Muscle layer of duodenum (tissue), 2 donors: Measurements from ENCODE around the gene FRA10AC1.

Source experiments
- H3K27ac ChIP-seq: one replicate; pipeline ENCODE4 v1.7.0; 2013; ENCODE audit warnings: mild to moderate bottlenecking, low read length
- H3K27me3 ChIP-seq: one replicate; pipeline ENCODE4 v1.7.0; 2013; ENCODE audit warnings: low read depth, mild to moderate bottlenecking, control low read depth, low read length
- H3K36me3 ChIP-seq, 2 donors: one replicate each; pipeline ENCODE4 v1.7.0; 2013; ENCODE audit warnings: low read length in 2 of 2, control low read depth in 1 of 2, mild to moderate bottlenecking in 1 of 2; ENCODE audit not compliant: insufficient read depth in 2 of 2, control insufficient read depth in 1 of 2
- H3K4me1 ChIP-seq, 2 donors: one replicate each; pipeline ENCODE4 v1.7.0; 2013; ENCODE audit warnings: low read length in 2 of 2, mild to moderate bottlenecking in 2 of 2, control low read depth in 1 of 2, moderate library complexity in 1 of 2; ENCODE audit not compliant: insufficient read depth in 2 of 2, control insufficient read depth in 1 of 2
- H3K4me3 ChIP-seq, 2 donors: one replicate each; pipeline ENCODE4 v1.7.0; 2013; ENCODE audit warnings: low read length in 2 of 2, low read depth in 1 of 2, mild to moderate bottlenecking in 1 of 2
- H3K9me3 ChIP-seq, 2 donors: one replicate each; pipeline ENCODE4 v1.7.0; 2013; ENCODE audit warnings: low read length in 2 of 2, control low read depth in 1 of 2, mild to moderate bottlenecking in 1 of 2; ENCODE audit not compliant: control insufficient read depth in 1 of 2
- donor health status: healthy.

The FRA10AC1 gene, protein sequence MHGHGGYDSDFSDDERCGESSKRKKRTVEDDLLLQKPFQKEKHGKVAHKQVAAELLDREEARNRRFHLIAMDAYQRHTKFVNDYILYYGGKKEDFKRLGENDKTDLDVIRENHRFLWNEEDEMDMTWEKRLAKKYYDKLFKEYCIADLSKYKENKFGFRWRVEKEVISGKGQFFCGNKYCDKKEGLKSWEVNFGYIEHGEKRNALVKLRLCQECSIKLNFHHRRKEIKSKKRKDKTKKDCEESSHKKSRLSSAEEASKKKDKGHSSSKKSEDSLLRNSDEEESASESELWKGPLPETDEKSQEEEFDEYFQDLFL

DNA sequence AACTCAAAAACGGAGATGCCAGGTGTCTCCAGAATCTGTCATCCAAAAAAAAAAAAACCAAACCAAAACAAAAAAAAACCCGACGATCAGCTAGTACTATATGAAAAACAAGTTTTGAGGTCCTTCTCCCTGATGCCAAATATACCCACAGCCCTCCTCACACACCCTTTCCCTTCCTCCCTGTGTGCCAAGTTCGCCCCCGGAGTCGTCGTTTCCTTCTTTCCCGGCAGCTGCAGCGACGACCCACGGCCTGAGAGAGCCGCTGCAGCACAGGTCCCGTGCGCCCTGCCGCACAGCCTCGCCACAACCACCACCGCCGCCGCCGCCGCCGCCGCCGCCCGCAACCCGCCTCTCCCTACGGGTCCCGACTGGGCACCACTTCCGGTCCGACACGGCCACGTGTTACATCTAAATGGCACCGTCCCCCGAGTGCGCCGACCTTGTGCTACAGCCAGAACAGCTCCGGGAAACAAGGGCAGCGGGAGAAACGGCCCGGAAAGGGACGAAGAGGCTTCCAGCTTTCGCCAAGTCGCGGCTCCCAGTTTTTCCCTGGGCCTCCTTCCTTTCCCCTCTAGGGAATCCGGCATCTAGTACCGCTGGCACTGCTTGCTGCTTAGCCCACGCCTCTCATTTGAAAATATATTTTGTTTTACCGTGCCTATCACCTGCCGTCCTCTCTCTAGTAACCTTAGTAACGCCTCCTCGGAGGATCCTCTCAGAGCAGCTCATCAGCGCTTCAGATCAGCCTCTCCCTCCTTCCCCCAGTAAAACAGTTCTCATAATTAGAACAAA is at the start of gene FRA10AC1:
Gene FRA10AC1 (minus strand): TSS at position 383 of the 792 bp plus-strand sequence. CDS start 2,486 bp downstream, outside the sequence.
- H3K4me3 ChIP-seq = peak within 1 kb of the TSS; percentile 65 to 79
- H3K36me3 ChIP-seq = peaks cover 2 to 10% of the 10 kb centered on the region in 2 donors
- H3K27me3 ChIP-seq = no peaks in the 10 kb centered on the region
- peak within 1 kb of the TSS; percentile 95 for H3K27ac ChIP-seq
- no peaks in the 10 kb centered on the region for H3K9me3 ChIP-seq
- peaks cover 0 to 16% of the 10 kb centered on the region in 2 donors for H3K4me1 ChIP-seq

DNA sequence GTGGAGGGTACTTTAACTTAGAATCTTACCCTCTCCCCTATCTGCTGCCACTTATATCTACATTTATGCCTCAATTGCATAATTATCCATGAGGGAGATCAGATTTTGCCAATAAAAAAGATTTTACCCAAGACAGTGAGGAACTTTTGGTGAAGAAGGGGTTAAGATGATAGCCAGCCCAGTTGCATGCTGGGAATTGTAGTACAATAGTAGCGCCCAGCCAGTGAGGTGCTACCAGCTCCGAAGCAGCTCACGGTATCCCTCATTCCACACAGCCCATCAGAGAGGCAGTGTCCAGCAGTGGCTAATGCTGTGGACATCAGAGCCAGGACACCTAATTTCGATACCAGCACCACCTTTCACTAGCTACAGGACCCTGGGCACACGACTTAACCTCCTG is 49.4 kb upstream of the FRA10AC1 start:
- no peaks in the 10 kb centered on the region for H3K9me3 ChIP-seq
- no peak overlapping the region for H3K27ac ChIP-seq
- H3K4me3 ChIP-seq = peak overlapping the region; percentile 39 to 52
- H3K27me3 ChIP-seq = no peaks in the 10 kb centered on the region
- no peaks in the 10 kb centered on the region for H3K36me3 ChIP-seq
- peaks cover 9 to 36% of the 10 kb centered on the region in 2 donors for H3K4me1 ChIP-seq

GRCh38 chr10:93751124-93751523 is 48.7 kb upstream of the FRA10AC1 start:
- Histone ChIP-seq H3K4me3 (no peak overlapping the region), H3K27ac (no peak overlapping the region), H3K36me3 (no peaks in the 10 kb centered on the region), H3K4me1 (peaks cover 12 to 36% of the 10 kb centered on the region in 2 donors), H3K27me3 (no peaks in the 10 kb centered on the region), H3K9me3 (no peaks in the 10 kb centered on the region)

DNA sequence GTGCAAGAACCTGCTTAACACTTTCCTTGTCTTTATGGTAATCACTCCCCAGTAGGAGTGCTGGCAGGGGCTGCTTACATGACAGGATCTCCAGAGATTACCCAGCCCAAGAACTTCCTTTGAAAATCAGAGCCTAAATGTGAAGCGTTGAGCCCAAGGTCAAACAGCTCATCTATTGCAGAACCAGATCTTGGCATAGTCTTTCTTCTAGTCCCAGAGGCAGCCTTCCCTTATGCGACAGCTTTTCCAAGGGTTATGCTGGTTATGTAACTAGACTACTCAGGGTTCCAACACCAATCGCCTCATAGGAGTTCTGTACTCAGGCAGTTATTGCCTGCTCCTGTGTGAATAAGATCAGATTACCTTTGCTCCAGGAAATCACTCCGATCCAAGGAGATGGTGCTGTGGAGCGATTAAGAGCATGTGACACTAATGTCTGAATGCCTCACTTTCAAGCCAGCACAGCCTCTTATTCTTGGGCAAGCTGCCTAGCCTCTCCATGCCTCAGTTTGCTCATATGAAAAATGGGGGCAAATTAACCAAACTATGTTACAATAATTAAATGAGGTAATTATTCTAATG is 46.9 kb upstream of the FRA10AC1 start:
- H3K27me3 ChIP-seq = no peaks in the 10 kb centered on the region
- no peak overlapping the region for H3K4me3 ChIP-seq
- no peaks in the 10 kb centered on the region for H3K9me3 ChIP-seq
- H3K4me1 ChIP-seq = peaks cover 12 to 36% of the 10 kb centered on the region in 2 donors
- no peak overlapping the region for H3K27ac ChIP-seq
- no peaks in the 10 kb centered on the region for H3K36me3 ChIP-seq

- H3K27ac ChIP-seq = no peak overlapping the region
Measured at GRCh38 chr10:93746844-93747284, 44.5 kb upstream of the FRA10AC1 start.

DNA sequence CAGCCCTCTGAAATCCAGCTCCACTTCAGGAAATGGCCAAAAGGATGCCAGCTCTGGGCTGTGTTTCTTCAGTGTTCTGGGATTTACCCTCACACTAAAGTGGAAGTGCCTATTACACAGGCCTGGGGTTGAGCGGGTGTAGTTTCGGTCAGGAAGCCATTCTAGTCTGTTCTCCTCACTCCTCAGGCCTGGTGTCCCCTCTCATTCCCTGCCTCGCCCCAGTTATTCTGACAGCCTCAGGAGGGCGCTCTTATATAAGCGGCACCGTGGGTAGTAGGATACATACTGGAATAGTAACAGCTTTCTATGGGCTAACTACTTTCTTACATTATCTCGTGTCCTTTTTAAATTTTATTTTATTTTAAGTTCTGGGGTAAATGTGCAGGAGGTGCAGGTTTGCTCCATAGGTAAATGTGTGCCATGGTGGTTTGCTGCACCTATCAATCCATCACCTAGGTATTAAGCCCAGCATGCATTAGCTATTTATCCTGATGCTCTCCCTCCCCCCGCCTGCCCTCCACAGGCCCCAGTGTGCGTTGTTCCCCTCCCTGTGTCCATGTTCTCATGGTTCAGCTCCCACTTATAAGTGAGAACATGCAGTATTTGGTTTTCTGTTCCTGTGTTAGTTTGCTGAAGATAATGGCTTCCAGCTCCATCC is 43.1 kb upstream of the FRA10AC1 start:
- H3K27ac ChIP-seq = no peak overlapping the region
- peaks cover 11 to 12% of the 10 kb centered on the region in 2 donors for H3K4me1 ChIP-seq
- no peaks in the 10 kb centered on the region for H3K9me3 ChIP-seq
- H3K4me3 ChIP-seq = no peak overlapping the region
- H3K27me3 ChIP-seq = no peaks in the 10 kb centered on the region
- H3K36me3 ChIP-seq = no peaks in the 10 kb centered on the region

More at GRCh38 chr10:93746844-93747284, 44.5 kb upstream of the FRA10AC1 start:
- Histone ChIP-seq H3K4me1 (peaks cover 12 to 16% of the 10 kb centered on the region in 2 donors), H3K9me3 (no peaks in the 10 kb centered on the region), H3K36me3 (no peaks in the 10 kb centered on the region), H3K27me3 (no peaks in the 10 kb centered on the region), H3K4me3 (no peak overlapping the region)

DNA sequence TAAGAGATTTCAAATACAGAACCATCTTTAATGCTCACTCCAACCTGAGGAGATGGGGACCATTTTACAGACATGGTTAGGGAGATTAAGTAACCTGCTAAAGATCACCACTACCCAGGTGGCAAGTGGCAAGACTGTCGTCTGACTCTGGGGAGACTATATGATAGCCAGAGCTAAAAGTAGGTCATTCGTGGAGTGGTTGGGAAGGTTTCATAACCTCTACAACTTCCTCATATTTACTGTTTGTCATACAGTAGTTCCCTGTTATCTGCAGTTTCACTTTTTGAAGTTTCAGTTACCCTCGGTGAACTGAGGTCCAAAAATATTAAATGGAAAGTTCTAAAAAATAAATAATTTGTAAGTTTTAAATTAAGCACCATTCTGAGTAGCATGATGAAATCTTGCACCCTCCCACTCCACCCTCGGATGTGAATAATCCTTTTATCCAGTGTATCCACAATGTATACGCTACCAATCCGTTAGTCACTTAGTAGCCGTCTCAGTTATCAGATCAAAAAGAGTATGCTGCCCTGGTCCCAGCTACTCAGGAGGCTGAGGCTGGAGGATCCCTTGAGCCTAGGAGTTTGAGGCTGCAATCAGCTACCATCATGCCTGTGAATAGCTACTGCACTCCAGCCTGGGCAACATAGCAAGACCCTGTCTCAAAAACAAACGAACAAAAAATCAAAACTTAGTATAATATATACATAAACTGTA is 40.4 kb upstream of the FRA10AC1 start:
- Histone ChIP-seq H3K9me3 (no peaks in the 10 kb centered on the region), H3K36me3 (no peaks in the 10 kb centered on the region), H3K27me3 (no peaks in the 10 kb centered on the region), H3K27ac (no peak overlapping the region), H3K4me3 (no peak overlapping the region), H3K4me1 (peaks cover 0 to 7% of the 10 kb centered on the region in 2 donors)

GRCh38 chr10:93741367-93741766 is 39.0 kb upstream of the FRA10AC1 start:
- no peaks in the 10 kb centered on the region for H3K27me3 ChIP-seq
- H3K4me3 ChIP-seq = no peak overlapping the region
- no peaks in the 10 kb centered on the region for H3K9me3 ChIP-seq
- no peak overlapping the region for H3K27ac ChIP-seq
- H3K4me1 ChIP-seq = no peaks in the 10 kb centered on the region
- H3K36me3 ChIP-seq = no peaks in the 10 kb centered on the region

GRCh38 chr10:93726024-93726423 is 23.6 kb upstream of the FRA10AC1 start:
- no peaks in the 10 kb centered on the region for H3K4me1 ChIP-seq
- H3K27me3 ChIP-seq = no peaks in the 10 kb centered on the region
- H3K27ac ChIP-seq = no peak overlapping the region
- H3K36me3 ChIP-seq = no peaks in the 10 kb centered on the region
- no peak overlapping the region for H3K4me3 ChIP-seq
- H3K9me3 ChIP-seq = no peaks in the 10 kb centered on the region

DNA sequence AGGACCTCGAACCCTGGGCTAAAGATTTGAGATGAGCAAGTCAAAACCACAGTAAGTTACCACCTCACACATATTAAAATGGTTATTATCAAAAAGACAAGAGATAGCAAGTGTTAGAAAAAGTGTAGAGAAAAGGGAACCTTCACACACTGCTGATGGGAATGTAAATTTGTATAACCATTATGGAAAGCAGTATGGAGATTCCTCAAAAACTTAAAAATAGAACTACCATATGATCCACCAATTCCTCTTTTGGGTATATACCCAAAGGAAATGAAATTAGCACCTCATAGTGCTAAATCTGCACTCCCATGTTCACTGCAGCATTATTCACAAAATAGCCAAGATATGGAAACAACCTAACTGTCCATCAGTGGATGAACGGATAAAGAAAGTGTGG is 20.8 kb upstream of the FRA10AC1 start:
- no peaks in the 10 kb centered on the region for H3K27me3 ChIP-seq
- no peak overlapping the region for H3K4me3 ChIP-seq
- no peaks in the 10 kb centered on the region for H3K9me3 ChIP-seq
- no peak overlapping the region for H3K27ac ChIP-seq
- no peaks in the 10 kb centered on the region for H3K36me3 ChIP-seq
- H3K4me1 ChIP-seq = no peaks in the 10 kb centered on the region
